NCI-H1694 treated with DMSO at 0.1 percent for 48 hours (cell line): ENCODE results near the gene FYB2.
A peak's percentile ranks its signal among the peaks of the same experiment; 100 is the strongest.

ENCODE experiments used
- DNase-seq: peaks from one replicate; lab custom pipeline; 2025; lab: John Stamatoyannopoulos, UW

The FYB2 gene

GRCh38 chr1:56834137-56834900 lies 15.1 kb upstream of the FYB2 start:
- no peak for DNase-seq

GRCh38 chr1:56833088-56833487 lies 13.9 kb upstream of the FYB2 start:
- DNase-seq, result no peak

- peak; percentile 72 for DNase-seq
Measured at GRCh38 chr1:56831871-56832693, 12.9 kb upstream of the FYB2 start.

- DNase-seq, result no peak
Measured at GRCh38 chr1:56830052-56830451, 10.8 kb upstream of the FYB2 start.

- peak; percentile 46 for DNase-seq
Measured at GRCh38 chr1:56827711-56828110, 8.5 kb upstream of the FYB2 start.

GRCh38 chr1:56825436-56825835 lies 6.2 kb upstream of the FYB2 start:
- DNase-seq, result no peak

- DNase-seq, result no peak
Measured at GRCh38 chr1:56824938-56825337, 5.7 kb upstream of the FYB2 start.

- DNase-seq, result no peak
Measured at GRCh38 chr1:56824271-56824670, 5.1 kb upstream of the FYB2 start.

- no peak for DNase-seq
Measured at GRCh38 chr1:56821462-56821797, 2.2 kb upstream of the FYB2 start.

- peak; percentile 71 for DNase-seq
Measured at GRCh38 chr1:56820755-56821461, 1.7 kb upstream of the FYB2 start.

- no peak for DNase-seq
Measured at GRCh38 chr1:56817716-56818463, 1.3 kb downstream of the FYB2 start.

- no peak for DNase-seq
Measured at GRCh38 chr1:56816909-56817308, 2.3 kb downstream of the FYB2 start.

- no peak for DNase-seq
Measured at GRCh38 chr1:56816264-56816663, 2.9 kb downstream of the FYB2 start.

- DNase-seq, result no peak
Measured at GRCh38 chr1:56814205-56814604, 5.0 kb downstream of the FYB2 start.

GRCh38 chr1:56811331-56811730 lies 7.9 kb downstream of the FYB2 start:
- no peak for DNase-seq

- no peak for DNase-seq
Measured at GRCh38 chr1:56808410-56808809, 10.8 kb downstream of the FYB2 start.

GRCh38 chr1:56806804-56807203 lies 12.4 kb downstream of the FYB2 start:
- DNase-seq, result no peak

GRCh38 chr1:56803561-56804156 lies 15.5 kb downstream of the FYB2 start:
- DNase-seq, result peak; percentile 50

GRCh38 chr1:56799605-56800400 lies 19.4 kb downstream of the FYB2 start:
- DNase-seq, result no peak

- DNase-seq, result no peak
Measured at GRCh38 chr1:56798053-56798471, 21.1 kb downstream of the FYB2 start.
